Middle frontal gyrus (tissue), 1 donor: ENCODE measurements around the gene MICAL1.

Experiments used
- DNase-seq: peaks from one replicate; pipeline ENCODE4 v3.0.0-alpha.2; 2015; ENCODE audit warnings: low spot score; ENCODE audit errors: extremely low spot score

Gene MICAL1

GRCh38 chr6:109456111-109456583, 575 bp upstream of the MICAL1 start:
- no peak for DNase-seq

DNA sequence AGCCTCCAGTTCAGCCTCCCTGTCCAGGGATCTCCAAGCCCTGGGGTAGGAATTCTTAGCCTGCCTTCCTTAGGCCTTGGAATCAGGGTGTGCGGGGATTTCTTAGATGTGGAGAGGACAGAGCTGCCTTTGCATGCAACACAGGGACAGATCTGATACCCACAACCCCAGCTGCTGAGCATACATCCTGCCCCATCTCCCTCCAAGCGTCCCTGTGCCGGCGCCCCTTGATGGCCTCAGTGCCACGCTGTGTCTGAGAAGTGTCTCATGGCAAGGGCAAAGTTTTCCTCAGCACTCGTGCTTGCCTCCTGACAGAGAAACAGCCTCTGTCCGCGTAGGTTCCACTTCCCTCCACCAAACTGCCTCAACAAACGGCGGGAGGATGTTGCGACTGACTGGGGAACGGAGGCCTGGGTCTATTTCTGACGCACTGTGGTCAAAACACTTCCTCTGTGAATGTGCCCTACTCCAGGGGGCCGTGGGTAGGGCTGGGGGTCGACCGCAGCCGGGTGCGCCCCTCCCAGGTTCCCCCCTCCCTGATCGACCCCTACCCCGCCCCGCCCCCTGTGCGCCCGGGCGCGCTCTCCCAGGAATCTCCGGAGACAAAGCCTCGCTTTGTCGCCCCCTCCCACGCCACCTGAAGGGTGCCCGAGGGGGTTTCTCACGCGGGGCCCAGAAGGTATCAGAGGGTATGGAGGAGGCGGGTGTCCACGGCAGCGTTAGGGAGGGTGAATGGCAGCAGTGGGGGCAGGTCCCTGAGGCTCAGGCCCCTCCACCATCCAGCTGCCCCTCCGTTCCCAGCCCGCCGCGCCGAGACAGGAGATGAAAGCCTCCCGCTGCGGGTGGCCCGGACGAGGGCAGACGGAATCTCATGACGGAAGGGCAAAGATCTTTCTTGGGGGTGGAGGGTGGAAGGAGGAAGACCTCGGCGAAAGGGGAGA, 806 bp downstream of the MICAL1 start:
- no peak for DNase-seq

- DNase-seq = no peak
Measured at GRCh38 chr6:109453594-109454495, 1.7 kb downstream of the MICAL1 start.

GRCh38 chr6:109453156-109453555, 2.4 kb downstream of the MICAL1 start:
- DNase-seq = no peak

- DNase-seq = no peak
Measured at GRCh38 chr6:109452181-109452580, 3.4 kb downstream of the MICAL1 start.

GRCh38 chr6:109451376-109451775, 4.2 kb downstream of the MICAL1 start:
- no peak for DNase-seq

DNA sequence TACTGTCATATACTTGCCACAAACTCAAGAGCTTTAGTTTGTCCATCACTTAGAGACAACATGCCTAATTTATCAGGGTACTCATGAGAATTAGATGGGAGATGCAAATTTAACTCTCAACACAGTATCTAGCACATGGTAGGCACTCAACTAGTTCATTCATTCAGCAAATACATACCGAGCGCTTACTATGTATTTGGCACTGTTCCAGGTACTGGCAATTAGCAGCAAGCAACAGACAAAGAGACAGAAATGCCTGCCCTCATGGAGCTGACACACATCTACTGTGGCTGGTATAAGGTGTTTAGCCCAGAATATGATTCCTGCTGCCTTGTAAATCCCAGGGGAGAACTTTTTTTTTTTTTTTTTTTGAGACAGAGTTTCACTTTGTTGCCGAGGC, 4.8 kb downstream of the MICAL1 start:
- no peak for DNase-seq

DNA sequence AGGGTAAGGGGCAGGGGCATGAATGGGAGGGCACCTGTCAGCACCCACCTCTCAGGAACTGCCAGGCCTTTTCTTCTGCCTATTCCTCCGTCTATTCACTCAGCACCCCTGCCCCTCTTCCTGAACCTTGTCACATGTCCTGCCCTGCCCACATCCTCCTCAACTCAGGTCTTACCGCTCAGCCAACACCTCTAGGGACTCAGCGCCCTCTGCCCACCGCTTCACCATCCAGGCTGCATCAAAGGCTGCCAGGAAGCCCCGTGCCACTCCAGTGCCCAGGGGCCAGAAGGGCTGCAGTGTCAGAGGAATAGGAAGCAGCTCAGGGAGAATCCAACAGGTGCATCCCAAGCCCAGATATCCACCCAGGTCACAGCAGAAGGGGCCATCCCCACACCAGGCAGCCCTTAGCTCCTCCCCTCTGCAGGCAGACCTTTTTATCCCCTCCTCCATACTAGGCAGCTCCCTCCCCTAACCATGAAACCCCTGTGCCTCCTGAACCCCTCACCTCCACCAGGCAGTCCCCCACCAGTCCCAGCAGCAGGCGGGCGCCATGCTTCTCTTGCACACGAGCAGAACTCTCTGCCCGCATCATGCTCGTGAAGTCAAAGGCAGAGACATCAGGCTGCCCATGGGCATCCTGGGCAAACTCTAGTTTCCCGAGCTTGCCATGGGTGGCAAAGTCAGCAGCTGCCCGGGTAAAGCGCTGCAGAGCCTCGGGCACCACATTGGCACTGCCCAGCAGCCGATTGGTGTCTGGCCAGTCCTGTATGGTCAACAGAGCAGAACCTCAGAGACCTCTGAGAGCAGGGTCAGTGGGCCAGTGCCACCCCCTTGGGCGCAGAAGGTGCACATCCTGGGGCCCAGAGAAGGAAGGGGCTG, 5.5 kb downstream of the MICAL1 start:
- DNase-seq = no peak

GRCh38 chr6:109449064-109449794, 6.3 kb downstream of the MICAL1 start:
- DNase-seq = no peak

- DNase-seq = no peak
Measured at GRCh38 chr6:109448615-109449014, 7.0 kb downstream of the MICAL1 start.

DNA sequence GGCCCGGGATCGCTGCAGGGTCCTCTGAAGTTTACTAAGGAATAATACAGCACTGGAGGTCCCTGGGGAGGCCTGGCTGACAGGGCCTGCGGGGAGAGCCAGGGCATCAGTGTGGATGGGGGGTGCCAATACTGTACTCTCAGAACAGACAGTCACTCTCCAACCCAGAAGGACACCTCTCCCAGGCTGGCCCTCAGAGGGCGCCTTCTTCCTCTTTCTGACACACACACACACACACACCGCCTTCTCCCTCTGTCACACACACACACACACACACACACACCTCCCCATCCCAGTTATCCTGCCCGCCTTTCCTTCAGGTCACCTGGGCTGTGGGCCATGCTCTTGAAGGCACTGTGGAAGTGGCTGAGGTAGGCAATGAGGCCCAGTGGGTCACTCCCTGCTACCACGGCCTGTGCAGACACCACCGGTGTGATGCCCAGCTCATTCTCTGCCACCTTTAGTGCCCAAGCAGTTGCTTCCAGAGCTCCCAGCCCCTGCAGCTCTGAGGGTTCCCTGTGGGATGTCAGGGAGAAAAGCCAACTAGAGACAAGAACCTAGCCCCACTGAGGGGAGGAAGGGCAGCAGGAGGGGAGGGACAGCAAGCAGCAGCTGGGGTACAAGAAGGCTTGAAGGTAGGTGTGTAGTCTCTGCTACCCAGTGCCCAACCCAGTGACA, 7.6 kb downstream of the MICAL1 start:
- no peak for DNase-seq

DNA sequence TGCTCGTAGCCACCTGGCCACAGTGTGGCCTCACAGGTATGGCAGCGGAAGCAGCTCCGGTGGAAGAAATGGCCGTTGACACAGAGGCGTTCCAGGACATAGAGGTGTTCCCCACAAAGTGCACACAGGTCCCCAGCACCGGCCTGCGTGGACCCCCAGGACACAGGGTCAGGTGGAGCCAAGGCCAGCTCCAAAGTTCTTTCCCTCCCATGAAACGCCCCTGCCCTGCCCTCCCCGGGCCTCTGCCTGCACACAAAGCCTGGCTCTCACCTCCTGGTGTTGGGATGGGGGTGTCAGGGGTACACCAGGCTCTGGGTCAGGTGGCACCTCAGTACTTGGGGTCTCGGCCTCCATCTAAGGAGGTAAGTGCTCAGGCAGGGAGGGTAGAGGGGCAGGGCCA, 8.5 kb downstream of the MICAL1 start:
- DNase-seq = no peak

DNA sequence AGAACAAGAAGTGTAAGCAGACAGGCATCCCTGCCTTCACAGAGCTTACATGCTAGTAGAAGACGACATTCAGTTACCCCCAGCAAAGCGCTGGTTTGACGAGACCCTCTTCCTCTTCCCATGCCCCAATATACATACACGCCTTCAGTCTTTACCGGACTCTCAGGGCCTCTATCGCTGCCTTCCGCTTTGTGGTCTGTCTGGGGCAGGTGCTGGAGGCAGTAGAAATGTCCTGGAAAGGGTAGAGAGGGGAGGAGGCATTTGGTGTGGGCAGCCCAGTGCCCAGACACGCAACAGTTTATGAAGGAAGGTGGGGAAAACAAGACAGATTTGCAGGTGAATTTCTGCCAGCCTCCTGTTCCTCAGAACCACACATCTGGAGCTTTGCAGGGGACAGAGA, 9.0 kb downstream of the MICAL1 start:
- no peak for DNase-seq

- DNase-seq = no peak
Measured at GRCh38 chr6:109446072-109446471, 9.5 kb downstream of the MICAL1 start.

GRCh38 chr6:109445382-109445781, 10.2 kb downstream of the MICAL1 start:
- no peak for DNase-seq

GRCh38 chr6:109443425-109443950, 12.1 kb downstream of the MICAL1 start:
- DNase-seq = no peak

- no peak for DNase-seq
Measured at GRCh38 chr6:109442393-109442924, 13.1 kb downstream of the MICAL1 start.

DNA sequence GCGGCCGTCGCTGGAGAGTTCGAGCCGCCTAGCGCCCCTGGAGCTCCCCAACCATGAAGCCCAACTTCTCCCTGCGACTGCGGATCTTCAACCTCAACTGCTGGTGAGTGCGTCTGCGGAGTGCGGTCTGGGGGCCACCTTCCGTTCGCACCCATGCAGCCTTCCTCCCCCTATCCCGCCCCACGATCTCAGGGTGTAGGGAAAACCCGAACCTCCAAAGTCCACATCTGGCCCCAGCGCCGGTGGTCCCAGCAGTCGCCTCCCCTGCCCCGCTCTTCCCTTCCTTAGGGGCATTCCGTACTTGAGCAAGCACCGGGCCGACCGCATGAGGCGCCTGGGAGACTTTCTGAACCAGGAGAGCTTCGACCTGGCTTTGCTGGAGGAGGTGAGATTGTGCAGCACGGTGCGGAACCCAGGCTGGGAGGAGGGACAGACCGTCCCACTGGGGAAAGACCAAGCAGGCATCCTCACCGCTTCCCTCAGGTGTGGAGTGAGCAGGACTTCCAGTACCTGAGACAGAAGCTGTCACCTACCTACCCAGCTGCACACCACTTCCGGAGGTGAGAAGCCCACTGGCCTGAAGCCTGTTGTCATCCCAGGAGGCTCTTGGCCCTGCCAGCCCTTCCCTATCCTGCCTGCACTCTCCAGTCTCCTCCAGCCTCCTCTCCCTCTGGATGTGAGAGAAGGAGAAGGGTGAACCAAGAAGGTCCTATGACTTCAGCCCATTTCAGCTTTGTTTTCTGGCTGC, 14.3 kb downstream of the MICAL1 start:
- DNase-seq = no peak
